ENCODE results near the gene AFMID.

Gene AFMID

DNA sequence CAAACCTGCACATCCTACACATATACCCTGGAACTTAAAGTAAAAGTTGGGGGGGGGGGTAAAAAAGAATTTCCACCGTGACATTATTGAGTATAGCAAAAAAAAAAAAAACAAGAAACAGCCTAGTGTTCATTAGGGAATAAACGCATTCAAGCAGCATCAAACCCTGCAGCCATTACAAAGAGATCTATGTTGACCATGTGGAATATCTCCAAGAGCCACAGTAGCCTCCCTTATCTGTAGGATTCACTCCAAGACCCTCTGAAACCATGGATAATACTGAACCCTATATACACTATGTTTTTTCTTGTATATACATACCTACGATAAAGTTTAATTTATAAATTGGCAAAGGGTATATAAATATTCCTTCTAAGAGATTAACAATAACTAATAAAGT lies 21.3 kb downstream of the AFMID start:
- H3K9me3 ChIP-seq = no peaks in the 10 kb centered on the region
- H3K36me3 ChIP-seq = peaks cover 0 to 26% (median 3%) of the 10 kb centered on the region in 3 donors
- H3K27ac ChIP-seq = no peak overlapping the region
- H3K27me3 ChIP-seq = no peaks in the 10 kb centered on the region
- H3K4me1 ChIP-seq = no peaks in the 10 kb centered on the region
- intact Hi-C loops (cut with DNase I; ENCODE audit: low total_unique reads) = no loop called here
- no peak for DNase-seq
- TF ChIP-seq, protein P1, sequence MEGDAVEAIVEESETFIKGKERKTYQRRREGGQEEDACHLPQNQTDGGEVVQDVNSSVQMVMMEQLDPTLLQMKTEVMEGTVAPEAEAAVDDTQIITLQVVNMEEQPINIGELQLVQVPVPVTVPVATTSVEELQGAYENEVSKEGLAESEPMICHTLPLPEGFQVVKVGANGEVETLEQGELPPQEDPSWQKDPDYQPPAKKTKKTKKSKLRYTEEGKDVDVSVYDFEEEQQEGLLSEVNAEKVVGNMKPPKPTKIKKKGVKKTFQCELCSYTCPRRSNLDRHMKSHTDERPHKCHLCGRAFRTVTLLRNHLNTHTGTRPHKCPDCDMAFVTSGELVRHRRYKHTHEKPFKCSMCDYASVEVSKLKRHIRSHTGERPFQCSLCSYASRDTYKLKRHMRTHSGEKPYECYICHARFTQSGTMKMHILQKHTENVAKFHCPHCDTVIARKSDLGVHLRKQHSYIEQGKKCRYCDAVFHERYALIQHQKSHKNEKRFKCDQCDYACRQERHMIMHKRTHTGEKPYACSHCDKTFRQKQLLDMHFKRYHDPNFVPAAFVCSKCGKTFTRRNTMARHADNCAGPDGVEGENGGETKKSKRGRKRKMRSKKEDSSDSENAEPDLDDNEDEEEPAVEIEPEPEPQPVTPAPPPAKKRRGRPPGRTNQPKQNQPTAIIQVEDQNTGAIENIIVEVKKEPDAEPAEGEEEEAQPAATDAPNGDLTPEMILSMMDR (IDR thresholded peaks at IDR 0.05) = no peak
- no peak overlapping the region for H3K4me3 ChIP-seq

DNA sequence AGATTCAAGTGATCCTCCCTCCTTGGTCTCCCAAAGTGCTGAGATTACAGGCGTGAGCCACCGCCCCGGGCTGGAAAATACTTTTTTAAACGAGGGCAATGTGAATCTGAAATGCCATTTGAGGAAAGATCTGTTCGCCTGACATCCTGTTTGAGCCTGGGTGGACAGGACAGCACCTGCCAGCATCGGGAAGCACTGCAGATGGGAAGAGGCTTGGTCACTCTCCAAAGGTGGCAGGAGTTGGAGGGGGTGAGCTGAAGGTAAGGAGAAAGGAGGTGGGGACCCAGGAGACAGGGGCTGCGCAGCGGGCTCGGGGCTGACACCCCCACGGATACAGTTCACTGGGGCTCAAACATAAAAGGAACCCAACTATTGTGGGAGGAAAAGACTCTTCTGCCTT lies 22.9 kb downstream of the AFMID start:
- H3K4me3 ChIP-seq = no peak overlapping the region
- H3K36me3 ChIP-seq = peaks cover 0 to 14% (median 3%) of the 10 kb centered on the region in 3 donors
- TF ChIP-seq, protein P1 (IDR thresholded peaks at IDR 0.05) = no peak
- peaks cover 0 to 5% of the 10 kb centered on the region in 2 donors for H3K27me3 ChIP-seq
- H3K27ac ChIP-seq = no peak overlapping the region
- no peak for DNase-seq
- H3K4me1 ChIP-seq = peaks cover 0 to 11% (median 5%) of the 10 kb centered on the region in 4 donors
- intact Hi-C loops (cut with DNase I; ENCODE audit: low total_unique reads) = no loop called here
- H3K9me3 ChIP-seq = no peaks in the 10 kb centered on the region

DNA sequence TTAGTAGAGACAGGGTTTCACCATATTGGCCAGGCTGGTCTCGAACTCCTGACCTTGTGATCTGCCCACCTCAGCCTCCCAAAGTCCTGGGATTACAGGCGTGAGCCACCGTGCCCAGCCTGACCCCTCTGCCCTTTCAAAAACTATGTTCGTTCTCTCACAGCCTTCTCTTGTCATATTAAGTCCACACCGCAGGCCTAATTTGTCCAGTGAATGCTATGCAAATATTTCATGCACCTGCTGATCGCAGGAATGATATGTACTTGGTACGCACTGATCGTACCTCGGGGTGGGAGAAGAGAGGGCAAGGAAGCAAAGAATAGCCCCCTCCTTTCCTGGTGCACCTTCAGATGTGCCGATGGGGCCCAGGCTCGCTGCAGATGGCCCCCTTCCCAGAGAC lies 23.9 kb downstream of the AFMID start:
- Histone ChIP-seq H3K27ac (no peak overlapping the region), H3K9me3 (no peaks in the 10 kb centered on the region), H3K36me3 (peaks cover 0 to 6% (median 3%) of the 10 kb centered on the region in 3 donors), H3K27me3 (peaks cover 0 to 5% of the 10 kb centered on the region in 2 donors), H3K4me1 (peaks cover 0 to 11% (median 5%) of the 10 kb centered on the region in 4 donors), H3K4me3 (no peak overlapping the region)
- DNase-seq = no peak
- intact Hi-C loops (cut with DNase I; ENCODE audit: low total_unique reads) = no loop called here
- TF ChIP-seq, protein P1 (IDR thresholded peaks at IDR 0.05) = no peak

DNA sequence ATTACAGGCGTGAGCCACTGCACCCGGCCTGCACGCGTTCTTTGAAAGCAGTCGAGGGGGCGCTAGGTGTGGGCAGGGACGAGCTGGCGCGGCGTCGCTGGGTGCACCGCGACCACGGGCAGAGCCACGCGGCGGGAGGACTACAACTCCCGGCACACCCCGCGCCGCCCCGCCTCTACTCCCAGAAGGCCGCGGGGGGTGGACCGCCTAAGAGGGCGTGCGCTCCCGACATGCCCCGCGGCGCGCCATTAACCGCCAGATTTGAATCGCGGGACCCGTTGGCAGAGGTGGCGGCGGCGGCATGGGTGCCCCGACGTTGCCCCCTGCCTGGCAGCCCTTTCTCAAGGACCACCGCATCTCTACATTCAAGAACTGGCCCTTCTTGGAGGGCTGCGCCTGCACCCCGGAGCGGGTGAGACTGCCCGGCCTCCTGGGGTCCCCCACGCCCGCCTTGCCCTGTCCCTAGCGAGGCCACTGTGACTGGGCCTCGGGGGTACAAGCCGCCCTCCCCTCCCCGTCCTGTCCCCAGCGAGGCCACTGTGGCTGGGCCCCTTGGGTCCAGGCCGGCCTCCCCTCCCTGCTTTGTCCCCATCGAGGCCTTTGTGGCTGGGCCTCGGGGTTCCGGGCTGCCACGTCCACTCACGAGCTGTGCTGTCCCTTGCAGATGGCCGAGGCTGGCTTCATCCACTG lies 27.0 kb downstream of the AFMID start, which contains the start of gene BIRC5:
Gene BIRC5, plus strand, starts transcription at position 238 of the 690 bp plus-strand sequence. Its CDS starts 64 bp downstream, at position 302.
- Histone ChIP-seq H3K27ac (no peak within 1 kb of the TSS), H3K27me3 (peaks cover 0 to 5% of the 10 kb centered on the region in 2 donors), H3K36me3 (no peaks in the 10 kb centered on the region), H3K9me3 (no peaks in the 10 kb centered on the region), H3K4me1 (peaks cover 0 to 11% (median 5%) of the 10 kb centered on the region in 4 donors), H3K4me3 (peak within 1 kb of the TSS; percentile 25 to 46)
- peak; percentile 87 to 88 for DNase-seq
- TF ChIP-seq, protein P1 (IDR thresholded peaks at IDR 0.05) = no peak
- intact Hi-C loops (cut with DNase I; ENCODE audit: low total_unique reads) = no loop called here

DNA sequence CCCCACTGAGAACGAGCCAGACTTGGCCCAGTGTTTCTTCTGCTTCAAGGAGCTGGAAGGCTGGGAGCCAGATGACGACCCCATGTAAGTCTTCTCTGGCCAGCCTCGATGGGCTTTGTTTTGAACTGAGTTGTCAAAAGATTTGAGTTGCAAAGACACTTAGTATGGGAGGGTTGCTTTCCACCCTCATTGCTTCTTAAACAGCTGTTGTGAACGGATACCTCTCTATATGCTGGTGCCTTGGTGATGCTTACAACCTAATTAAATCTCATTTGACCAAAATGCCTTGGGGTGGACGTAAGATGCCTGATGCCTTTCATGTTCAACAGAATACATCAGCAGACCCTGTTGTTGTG lies 27.5 kb downstream of the AFMID start:
- no peak for DNase-seq
- Histone ChIP-seq H3K36me3 (no peaks in the 10 kb centered on the region), H3K4me3 (peak overlapping the region in 1 of 2 donors; percentile 46), H3K27ac (no peak overlapping the region), H3K9me3 (no peaks in the 10 kb centered on the region), H3K27me3 (peaks cover 0 to 5% of the 10 kb centered on the region in 2 donors), H3K4me1 (peaks cover 0 to 11% (median 5%) of the 10 kb centered on the region in 4 donors)
- intact Hi-C loops (cut with DNase I; ENCODE audit: low total_unique reads) = no loop called here
- TF ChIP-seq, protein P1 (IDR thresholded peaks at IDR 0.05) = no peak

Data from tibial artery (tissue), 4 donors.